ENCODE measurements around the gene SPINT1.

The SPINT1 gene

GRCh38 chr15:40828447-40829036, 15.3 kb upstream of the SPINT1 start, which contains the start of gene PPP1R14D:
TSS of gene PPP1R14D (minus strand) at chr15:40828708. CDS start at chr15:40828641, 67 bp downstream.
- TF ChIP-seq FOXP2 (optimal IDR thresholded peaks at IDR 0.05; ENCODE audit: borderline replicate concordance, extremely low read depth, extremely low read length, insufficient read depth): no peak
- no peak for TF ChIP-seq SIN3A (IDR thresholded peaks at IDR 0.05; ENCODE audit: borderline replicate concordance, insufficient read depth, low read length)
- TF ChIP-seq POLR2AphosphoS5 (IDR thresholded peaks at IDR 0.05; ENCODE audit: low read depth, low read length): no peak
- TF ChIP-seq REST (IDR thresholded peaks at IDR 0.05; ENCODE audit: insufficient read depth in 1 of 2, low read depth in 2 of 2, low read length in 2 of 2): no peak
- TF ChIP-seq TAF1 (IDR thresholded peaks at IDR 0.05; ENCODE audit: borderline replicate concordance, insufficient read depth, low read length): no peak

GRCh38 chr15:40829115-40829514, 14.7 kb upstream of the SPINT1 start:
- TF ChIP-seq REST (IDR thresholded peaks at IDR 0.05; ENCODE audit: insufficient read depth in 1 of 2, low read depth in 2 of 2, low read length in 2 of 2): no peak
- TF ChIP-seq TAF1 (IDR thresholded peaks at IDR 0.05; ENCODE audit: borderline replicate concordance, insufficient read depth, low read length): no peak
- TF ChIP-seq FOXP2 (optimal IDR thresholded peaks at IDR 0.05; ENCODE audit: borderline replicate concordance, extremely low read depth, extremely low read length, insufficient read depth): no peak
- TF ChIP-seq POLR2AphosphoS5 (IDR thresholded peaks at IDR 0.05; ENCODE audit: low read depth, low read length): no peak
- no peak for TF ChIP-seq SIN3A (IDR thresholded peaks at IDR 0.05; ENCODE audit: borderline replicate concordance, insufficient read depth, low read length)

GRCh38 chr15:40830884-40831283, 13.0 kb upstream of the SPINT1 start:
- TF ChIP-seq POLR2AphosphoS5 (IDR thresholded peaks at IDR 0.05; ENCODE audit: low read depth, low read length) (no peak), REST (IDR thresholded peaks at IDR 0.05; ENCODE audit: insufficient read depth in 1 of 2, low read depth in 2 of 2, low read length in 2 of 2) (no peak), FOXP2 (optimal IDR thresholded peaks at IDR 0.05; ENCODE audit: borderline replicate concordance, extremely low read depth, extremely low read length, insufficient read depth) (no peak), SIN3A (IDR thresholded peaks at IDR 0.05; ENCODE audit: borderline replicate concordance, insufficient read depth, low read length) (no peak), TAF1 (IDR thresholded peaks at IDR 0.05; ENCODE audit: borderline replicate concordance, insufficient read depth, low read length) (no peak)

- TF ChIP-seq TAF1 (IDR thresholded peaks at IDR 0.05; ENCODE audit: borderline replicate concordance, insufficient read depth, low read length) (no peak), FOXP2 (optimal IDR thresholded peaks at IDR 0.05; ENCODE audit: borderline replicate concordance, extremely low read depth, extremely low read length, insufficient read depth) (no peak), SIN3A (IDR thresholded peaks at IDR 0.05; ENCODE audit: borderline replicate concordance, insufficient read depth, low read length) (no peak), REST (IDR thresholded peaks at IDR 0.05; ENCODE audit: insufficient read depth in 1 of 2, low read depth in 2 of 2, low read length in 2 of 2) (no peak), POLR2AphosphoS5 (IDR thresholded peaks at IDR 0.05; ENCODE audit: low read depth, low read length) (no peak)
Observed at GRCh38 chr15:40831861-40832260, 12.0 kb upstream of the SPINT1 start.

All from PFSK-1 (cell line).